Activated T-helper 2 cell treated with anti-CD3 and anti-CD28 coated beads, Interferon-gamma antibody, Interleukin-2, Interleukin-4, amounts not matched to agents 10 μg/mL and 5 μg/mL and 100 μg/mL, durations not matched to agents 14 hours and 24 hours and 36 hours (primary cell): Measurements from ENCODE around the gene RPL38. TPM values are rescaled to one million over a fixed set of nuclear protein-coding genes. Genes with fewer than 3 reads are reported as not detected.

ENCODE experiments used
- DNase-seq: peaks from one replicate; pipeline ENCODE4 v3.0.0; 2021; ENCODE audit warnings: low spot score
- H3K27ac Mint-ChIP-seq: one replicate; pipeline ENCODE4 v1.8.0; 2021; ENCODE audit warnings: mixed read lengths
- H3K27me3 Mint-ChIP-seq: one replicate; pipeline ENCODE4 v1.8.0; 2021; ENCODE audit warnings: low read depth, mixed read lengths
- H3K36me3 Mint-ChIP-seq: one replicate; pipeline ENCODE4 v1.8.0; 2021; ENCODE audit warnings: low read depth, mixed read lengths
- H3K4me1 Mint-ChIP-seq: one replicate; pipeline ENCODE4 v1.8.0; 2021; ENCODE audit warnings: low read depth, mixed read lengths
- H3K4me3 Mint-ChIP-seq: one replicate; pipeline ENCODE4 v1.8.0; 2021; ENCODE audit warnings: low read depth, mild to moderate bottlenecking, moderate library complexity, mixed read lengths
- H3K9me3 Mint-ChIP-seq: one replicate; pipeline ENCODE4 v1.8.0; 2021; ENCODE audit warnings: mixed read lengths
- intact Hi-C: fragments of 100-400 bp; cut with micrococcal nuclease; formaldehyde crosslinking; loops from one replicate; pipeline ENCODE4 v1.15.1; 2023
- total RNA-seq: library from RNA; stranded (reverse); gene quantifications from 2 replicates; pipeline ENCODE4 v1.2.3, GENCODE V29; 2022

The RPL38 gene
- total RNA-seq, 1 donor from 2014 or later = 1,338 TPM

DNA sequence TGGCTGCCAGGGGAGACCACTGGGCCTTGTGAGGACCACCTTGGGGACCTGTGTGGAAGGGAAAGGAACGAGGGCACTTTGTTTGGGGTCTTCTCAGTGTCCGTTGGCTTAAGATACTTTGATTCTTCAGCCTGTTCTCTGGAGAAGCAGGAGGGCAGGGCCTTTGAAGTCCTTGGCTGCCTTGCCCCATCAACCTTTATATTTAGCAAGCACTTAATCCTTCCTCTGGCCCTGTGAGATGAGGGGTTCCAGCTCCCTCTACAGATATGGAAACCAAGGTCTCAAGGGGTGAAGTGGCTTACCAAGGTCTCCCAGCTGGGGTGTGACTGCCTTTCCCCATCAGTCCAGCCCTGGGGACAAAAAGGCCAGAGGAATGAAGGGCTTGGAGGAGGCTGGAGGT lies 38.4 kb downstream of the RPL38 start:
- intact Hi-C loops = no loop called here
- no peaks in the 10 kb centered on the region for H3K4me1 Mint-ChIP-seq
- H3K4me3 Mint-ChIP-seq = no peak overlapping the region
- peaks cover 12% of the 10 kb centered on the region for H3K36me3 Mint-ChIP-seq
- DNase-seq = no peak
- no peaks in the 10 kb centered on the region for H3K9me3 Mint-ChIP-seq
- H3K27ac Mint-ChIP-seq = no peak overlapping the region
- H3K27me3 Mint-ChIP-seq = no peaks in the 10 kb centered on the region

GRCh38 chr17:74243013-74243755 lies 39.7 kb downstream of the RPL38 start:
- no peak overlapping the region for H3K27ac Mint-ChIP-seq

DNA sequence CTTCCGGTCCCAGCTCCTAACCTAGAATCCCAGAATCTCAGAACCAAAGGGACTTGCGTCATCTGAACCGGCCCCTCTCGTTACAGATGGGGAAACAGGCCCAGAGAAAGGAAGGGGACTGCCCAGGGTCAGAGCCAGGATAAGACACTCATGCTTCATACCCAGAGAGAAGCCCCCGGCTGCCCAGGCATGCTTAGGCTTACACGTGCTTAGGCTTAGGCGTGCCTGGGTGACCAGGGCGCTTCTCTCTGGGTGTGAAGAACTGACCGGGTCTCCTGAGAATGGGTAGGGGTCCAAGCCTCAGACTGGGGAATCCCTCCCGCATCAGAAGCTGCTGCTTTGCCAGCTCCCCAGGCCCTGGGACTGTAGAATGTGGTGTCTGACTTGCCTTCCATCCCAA lies 40.6 kb downstream of the RPL38 start:
- DNase-seq = no peak
- Mint-ChIP-seq H3K27ac (no peak overlapping the region), H3K4me1 (no peaks in the 10 kb centered on the region), H3K36me3 (peaks cover 9% of the 10 kb centered on the region), H3K27me3 (no peaks in the 10 kb centered on the region), H3K4me3 (no peak overlapping the region), H3K9me3 (no peaks in the 10 kb centered on the region)
- intact Hi-C loops = no loop called here

More at GRCh38 chr17:74243013-74243755, 39.7 kb downstream of the RPL38 start:
- Mint-ChIP-seq H3K9me3 (no peaks in the 10 kb centered on the region), H3K27me3 (no peaks in the 10 kb centered on the region), H3K36me3 (peaks cover 10% of the 10 kb centered on the region), H3K4me1 (no peaks in the 10 kb centered on the region), H3K4me3 (no peak overlapping the region)
- intact Hi-C loops = no loop called here
- no peak for DNase-seq

DNA sequence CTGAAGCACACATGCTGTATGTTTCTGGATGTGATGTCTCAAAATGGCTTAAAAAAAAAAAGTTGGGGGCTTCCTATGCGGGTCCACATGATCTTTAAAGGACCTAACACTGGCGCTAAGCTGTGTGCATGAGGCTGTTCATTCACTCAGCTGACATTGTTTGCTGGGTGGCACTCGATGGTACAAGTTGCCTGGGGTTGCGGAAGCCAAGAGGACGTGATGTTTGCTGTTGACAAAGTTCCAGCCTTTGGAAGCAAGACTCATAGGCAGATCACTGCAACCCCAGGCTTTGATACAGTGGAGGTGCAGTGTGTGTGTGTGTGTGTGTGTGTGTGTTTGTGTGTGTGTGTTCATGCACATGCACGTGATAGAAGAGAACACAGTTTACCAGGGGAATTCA lies 41.1 kb downstream of the RPL38 start:
- Mint-ChIP-seq H3K4me1 (no peaks in the 10 kb centered on the region), H3K36me3 (peaks cover 9% of the 10 kb centered on the region), H3K9me3 (no peaks in the 10 kb centered on the region), H3K27me3 (no peaks in the 10 kb centered on the region), H3K4me3 (no peak overlapping the region), H3K27ac (no peak overlapping the region)
- intact Hi-C loops = no loop called here
- DNase-seq = no peak

GRCh38 chr17:74245145-74245831 lies 41.8 kb downstream of the RPL38 start:
- intact Hi-C loops = no loop called here
- Mint-ChIP-seq H3K4me3 (no peak overlapping the region), H3K27ac (no peak overlapping the region), H3K36me3 (peaks cover 9% of the 10 kb centered on the region), H3K9me3 (no peaks in the 10 kb centered on the region), H3K27me3 (no peaks in the 10 kb centered on the region), H3K4me1 (no peaks in the 10 kb centered on the region)
- no peak for DNase-seq

GRCh38 chr17:74245871-74246270 lies 42.4 kb downstream of the RPL38 start:
- intact Hi-C loops = no loop called here
- Mint-ChIP-seq H3K27me3 (no peaks in the 10 kb centered on the region), H3K4me3 (no peak overlapping the region), H3K27ac (no peak overlapping the region), H3K36me3 (peaks cover 7% of the 10 kb centered on the region), H3K9me3 (no peaks in the 10 kb centered on the region), H3K4me1 (no peaks in the 10 kb centered on the region)
- no peak for DNase-seq

GRCh38 chr17:74249590-74250270 lies 46.3 kb downstream of the RPL38 start:
- Mint-ChIP-seq H3K27ac (no peak overlapping the region), H3K27me3 (no peaks in the 10 kb centered on the region), H3K4me1 (no peaks in the 10 kb centered on the region), H3K36me3 (peaks cover 8% of the 10 kb centered on the region), H3K4me3 (no peak overlapping the region), H3K9me3 (no peaks in the 10 kb centered on the region)
- no peak for DNase-seq
- intact Hi-C loops = no loop called here

DNA sequence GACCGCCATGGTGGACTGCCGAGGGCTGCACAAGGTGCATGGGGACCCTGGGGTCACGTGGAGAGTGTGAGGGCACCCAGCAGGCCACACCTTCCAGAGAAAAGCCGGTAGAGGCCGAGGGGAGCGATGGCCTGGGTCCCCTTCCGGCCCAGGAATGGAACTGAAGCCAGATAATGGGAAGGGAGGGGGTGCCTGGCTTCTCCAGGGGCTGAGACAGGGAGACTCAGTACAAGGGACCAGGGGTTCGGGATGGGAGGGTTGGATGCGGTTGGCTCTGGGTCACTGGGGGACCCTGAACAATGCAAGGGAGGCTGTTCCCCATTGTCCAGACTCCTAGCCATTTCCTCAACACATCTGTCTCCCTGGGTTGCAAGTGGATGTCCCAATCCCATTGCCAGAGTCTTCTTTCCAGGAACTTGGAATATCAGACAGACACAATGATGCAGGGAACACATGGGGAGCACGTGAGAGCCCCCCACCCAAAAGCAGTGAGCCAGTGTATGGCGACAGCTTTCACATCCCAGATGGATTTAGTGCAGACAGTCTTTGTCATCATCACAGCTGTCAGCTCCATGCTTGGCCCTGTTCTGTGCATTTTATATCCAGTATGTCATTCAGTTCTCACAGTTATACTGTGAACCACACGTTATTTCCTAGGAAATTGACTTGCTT lies 47.0 kb downstream of the RPL38 start:
- intact Hi-C loops = no loop called here
- H3K4me3 Mint-ChIP-seq = no peak overlapping the region
- no peak for DNase-seq

GRCh38 chr17:74251051-74251450 lies 47.6 kb downstream of the RPL38 start:
- Mint-ChIP-seq H3K36me3 (peaks cover 8% of the 10 kb centered on the region), H3K27ac (no peak overlapping the region), H3K9me3 (no peaks in the 10 kb centered on the region), H3K4me1 (no peaks in the 10 kb centered on the region), H3K4me3 (no peak overlapping the region), H3K27me3 (no peaks in the 10 kb centered on the region)
- DNase-seq = no peak
- intact Hi-C loops = no loop called here

More for the DNA sequence above, 47.0 kb downstream of the RPL38 start:
- H3K4me1 Mint-ChIP-seq = no peaks in the 10 kb centered on the region
- no peaks in the 10 kb centered on the region for H3K9me3 Mint-ChIP-seq
- H3K27ac Mint-ChIP-seq = no peak overlapping the region
- H3K27me3 Mint-ChIP-seq = no peaks in the 10 kb centered on the region
- peaks cover 8% of the 10 kb centered on the region for H3K36me3 Mint-ChIP-seq

- H3K4me3 Mint-ChIP-seq = no peak overlapping the region
- intact Hi-C loops = no loop called here
- no peak overlapping the region for H3K27ac Mint-ChIP-seq
- H3K36me3 Mint-ChIP-seq = peaks cover 6% of the 10 kb centered on the region
- H3K9me3 Mint-ChIP-seq = no peaks in the 10 kb centered on the region
- no peaks in the 10 kb centered on the region for H3K4me1 Mint-ChIP-seq
- no peaks in the 10 kb centered on the region for H3K27me3 Mint-ChIP-seq
- DNase-seq = no peak
Observed at GRCh38 chr17:74251569-74251968, 48.1 kb downstream of the RPL38 start.

- H3K9me3 Mint-ChIP-seq = no peaks in the 10 kb centered on the region
- intact Hi-C loops = no loop called here
- H3K27me3 Mint-ChIP-seq = no peaks in the 10 kb centered on the region
- DNase-seq = no peak
- H3K4me3 Mint-ChIP-seq = no peak overlapping the region
- peaks cover 3% of the 10 kb centered on the region for H3K36me3 Mint-ChIP-seq
- no peaks in the 10 kb centered on the region for H3K4me1 Mint-ChIP-seq
- H3K27ac Mint-ChIP-seq = no peak overlapping the region
Observed at GRCh38 chr17:74252211-74252610, 48.7 kb downstream of the RPL38 start.

DNA sequence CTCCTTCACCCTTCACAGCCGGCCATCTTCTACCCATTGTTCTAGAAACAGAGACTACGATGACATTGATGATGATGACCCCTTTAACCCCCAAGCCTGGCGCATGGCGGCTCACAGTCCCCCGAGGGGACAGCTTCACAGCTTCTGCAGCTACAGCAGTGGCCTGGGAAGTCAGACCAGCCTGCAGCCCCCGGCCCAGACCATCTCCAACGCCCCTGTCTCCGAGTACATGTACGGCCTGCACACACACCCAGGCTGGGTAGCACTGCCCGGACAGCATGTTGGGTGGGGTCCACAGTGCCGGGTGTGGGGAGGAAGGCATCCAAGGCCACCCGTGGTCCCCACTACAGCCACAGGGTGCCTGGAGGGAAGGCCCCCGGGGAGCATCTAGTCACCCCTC lies 49.6 kb downstream of the RPL38 start:
- Mint-ChIP-seq H3K9me3 (no peaks in the 10 kb centered on the region), H3K27ac (no peak overlapping the region), H3K4me3 (no peak overlapping the region), H3K4me1 (no peaks in the 10 kb centered on the region), H3K36me3 (peaks cover 3% of the 10 kb centered on the region), H3K27me3 (no peaks in the 10 kb centered on the region)
- DNase-seq = no peak
- intact Hi-C loops = no loop called here
